ENCODE data around the gene TRAT1. TPM values are rescaled to one million over a fixed set of nuclear protein-coding genes. Genes with fewer than 3 reads are reported as not detected.

Gene TRAT1
- total RNA-seq, 1 experiment from 2014 or later: 0.11 TPM

DNA sequence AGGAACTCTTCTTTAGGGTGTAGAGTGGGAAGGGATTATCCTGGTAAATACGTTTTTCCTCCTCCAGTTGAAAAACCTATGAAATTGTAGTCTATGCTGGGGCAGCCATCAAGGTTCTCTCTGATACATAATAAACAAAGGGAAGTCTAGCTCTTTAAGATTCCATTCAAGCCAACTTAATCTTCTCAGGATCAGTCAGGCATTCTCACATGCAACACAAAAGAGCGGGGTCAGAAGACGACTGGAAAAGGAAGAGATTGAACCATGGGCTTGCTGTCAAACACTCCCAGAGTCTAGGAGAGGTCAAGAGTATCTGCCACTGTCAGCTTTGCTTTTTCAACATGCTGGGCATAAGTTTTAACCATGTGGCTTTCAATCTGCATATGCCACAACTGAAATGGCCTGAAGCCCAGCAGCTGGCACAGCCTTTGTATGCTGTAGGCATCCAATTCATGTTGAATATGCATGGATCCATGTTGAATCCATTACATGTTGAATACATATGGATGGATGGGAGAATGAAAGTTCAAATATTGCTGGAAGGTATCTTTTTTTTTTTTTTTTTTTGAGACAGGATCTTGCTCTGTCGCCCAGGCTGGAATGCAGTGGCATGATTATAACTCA lies 8.5 kb downstream of the TRAT1 start:
- Mint-ChIP-seq H3K27ac (no peak overlapping the region), H3K4me1 (no peaks in the 10 kb centered on the region), H3K27me3 (ENCODE audit: low read depth) (no peaks in the 10 kb centered on the region), H3K9me3 (no peaks in the 10 kb centered on the region), H3K4me3 (no peak overlapping the region), H3K36me3 (no peaks in the 10 kb centered on the region)
- no peak for ATAC-seq
- ChIA-PET POLR2A (no interaction called here), CTCF (no interaction called here)
- TF ChIP-seq ATF1 (CRISPR knock-in tag; IDR thresholded peaks at IDR 0.05): no peak
- TF ChIP-seq, protein P1, sequence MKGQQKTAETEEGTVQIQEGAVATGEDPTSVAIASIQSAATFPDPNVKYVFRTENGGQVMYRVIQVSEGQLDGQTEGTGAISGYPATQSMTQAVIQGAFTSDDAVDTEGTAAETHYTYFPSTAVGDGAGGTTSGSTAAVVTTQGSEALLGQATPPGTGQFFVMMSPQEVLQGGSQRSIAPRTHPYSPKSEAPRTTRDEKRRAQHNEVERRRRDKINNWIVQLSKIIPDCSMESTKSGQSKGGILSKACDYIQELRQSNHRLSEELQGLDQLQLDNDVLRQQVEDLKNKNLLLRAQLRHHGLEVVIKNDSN (CRISPR knock-in tag; IDR thresholded peaks at IDR 0.05): no peak
- TF ChIP-seq FOXP1 (CRISPR knock-in tag; IDR thresholded peaks at IDR 0.05; ENCODE audit: borderline replicate concordance): no peak
- TF ChIP-seq MXD4 (CRISPR knock-in tag; IDR thresholded peaks at IDR 0.05; ENCODE audit: borderline replicate concordance): no peak
- TF ChIP-seq FOXJ3 (CRISPR knock-in tag; IDR thresholded peaks at IDR 0.05; ENCODE audit: borderline replicate concordance): no peak
- TF ChIP-seq OVOL2 (CRISPR knock-in tag; IDR thresholded peaks at IDR 0.05; ENCODE audit: borderline replicate concordance): no peak
- TF ChIP-seq JUN (CRISPR knock-in tag; IDR thresholded peaks at IDR 0.05): no peak
- no peak for TF ChIP-seq HMGA2 (CRISPR knock-in tag; IDR thresholded peaks at IDR 0.05)
- TF ChIP-seq, protein P2, sequence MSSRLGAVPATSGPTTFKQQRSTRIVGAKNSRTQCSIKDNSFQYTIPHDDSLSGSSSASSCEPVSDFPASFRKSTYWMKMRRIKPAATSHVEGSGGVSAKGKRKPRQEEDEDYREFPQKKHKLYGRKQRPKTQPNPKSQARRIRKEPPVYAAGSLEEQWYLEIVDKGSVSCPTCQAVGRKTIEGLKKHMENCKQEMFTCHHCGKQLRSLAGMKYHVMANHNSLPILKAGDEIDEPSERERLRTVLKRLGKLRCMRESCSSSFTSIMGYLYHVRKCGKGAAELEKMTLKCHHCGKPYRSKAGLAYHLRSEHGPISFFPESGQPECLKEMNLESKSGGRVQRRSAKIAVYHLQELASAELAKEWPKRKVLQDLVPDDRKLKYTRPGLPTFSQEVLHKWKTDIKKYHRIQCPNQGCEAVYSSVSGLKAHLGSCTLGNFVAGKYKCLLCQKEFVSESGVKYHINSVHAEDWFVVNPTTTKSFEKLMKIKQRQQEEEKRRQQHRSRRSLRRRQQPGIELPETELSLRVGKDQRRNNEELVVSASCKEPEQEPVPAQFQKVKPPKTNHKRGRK (CRISPR knock-in tag; IDR thresholded peaks at IDR 0.05; ENCODE audit: borderline replicate concordance): no peak
- TF ChIP-seq NFE2L1 (CRISPR knock-in tag; IDR thresholded peaks at IDR 0.05): no peak
- TF ChIP-seq NR2C2 (CRISPR knock-in tag; IDR thresholded peaks at IDR 0.05): no peak
- no peak for TF ChIP-seq ZNF416 (CRISPR knock-in tag; IDR thresholded peaks at IDR 0.05)
- TF ChIP-seq SP1 (CRISPR knock-in tag; conservative IDR thresholded peaks at IDR 0.05): no peak
- TF ChIP-seq, protein P3, sequence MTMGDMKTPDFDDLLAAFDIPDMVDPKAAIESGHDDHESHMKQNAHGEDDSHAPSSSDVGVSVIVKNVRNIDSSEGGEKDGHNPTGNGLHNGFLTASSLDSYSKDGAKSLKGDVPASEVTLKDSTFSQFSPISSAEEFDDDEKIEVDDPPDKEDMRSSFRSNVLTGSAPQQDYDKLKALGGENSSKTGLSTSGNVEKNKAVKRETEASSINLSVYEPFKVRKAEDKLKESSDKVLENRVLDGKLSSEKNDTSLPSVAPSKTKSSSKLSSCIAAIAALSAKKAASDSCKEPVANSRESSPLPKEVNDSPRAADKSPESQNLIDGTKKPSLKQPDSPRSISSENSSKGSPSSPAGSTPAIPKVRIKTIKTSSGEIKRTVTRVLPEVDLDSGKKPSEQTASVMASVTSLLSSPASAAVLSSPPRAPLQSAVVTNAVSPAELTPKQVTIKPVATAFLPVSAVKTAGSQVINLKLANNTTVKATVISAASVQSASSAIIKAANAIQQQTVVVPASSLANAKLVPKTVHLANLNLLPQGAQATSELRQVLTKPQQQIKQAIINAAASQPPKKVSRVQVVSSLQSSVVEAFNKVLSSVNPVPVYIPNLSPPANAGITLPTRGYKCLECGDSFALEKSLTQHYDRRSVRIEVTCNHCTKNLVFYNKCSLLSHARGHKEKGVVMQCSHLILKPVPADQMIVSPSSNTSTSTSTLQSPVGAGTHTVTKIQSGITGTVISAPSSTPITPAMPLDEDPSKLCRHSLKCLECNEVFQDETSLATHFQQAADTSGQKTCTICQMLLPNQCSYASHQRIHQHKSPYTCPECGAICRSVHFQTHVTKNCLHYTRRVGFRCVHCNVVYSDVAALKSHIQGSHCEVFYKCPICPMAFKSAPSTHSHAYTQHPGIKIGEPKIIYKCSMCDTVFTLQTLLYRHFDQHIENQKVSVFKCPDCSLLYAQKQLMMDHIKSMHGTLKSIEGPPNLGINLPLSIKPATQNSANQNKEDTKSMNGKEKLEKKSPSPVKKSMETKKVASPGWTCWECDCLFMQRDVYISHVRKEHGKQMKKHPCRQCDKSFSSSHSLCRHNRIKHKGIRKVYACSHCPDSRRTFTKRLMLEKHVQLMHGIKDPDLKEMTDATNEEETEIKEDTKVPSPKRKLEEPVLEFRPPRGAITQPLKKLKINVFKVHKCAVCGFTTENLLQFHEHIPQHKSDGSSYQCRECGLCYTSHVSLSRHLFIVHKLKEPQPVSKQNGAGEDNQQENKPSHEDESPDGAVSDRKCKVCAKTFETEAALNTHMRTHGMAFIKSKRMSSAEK (CRISPR knock-in tag; IDR thresholded peaks at IDR 0.05; ENCODE audit: borderline replicate concordance): no peak
- no peak for DNase-seq (ENCODE audit: low spot score)

DNA sequence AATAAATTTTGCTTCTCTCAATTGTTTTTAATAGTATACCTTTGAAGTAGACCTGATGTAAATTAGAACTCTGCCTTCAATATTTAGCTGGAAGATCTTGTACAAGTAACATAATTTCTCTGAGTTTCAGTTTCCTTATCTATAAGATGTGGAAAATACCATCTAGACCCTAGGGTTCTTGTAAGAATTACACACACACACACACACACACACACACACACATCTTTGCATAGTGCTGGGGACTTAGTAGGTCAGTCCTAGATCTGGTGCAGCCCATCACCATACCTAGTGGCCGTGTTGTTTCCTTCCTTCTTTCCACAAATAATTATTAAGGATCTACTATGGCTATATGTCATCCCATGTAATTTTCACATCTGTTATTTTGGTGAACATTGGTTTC lies 11.0 kb downstream of the TRAT1 start:
- H3K27me3 Mint-ChIP-seq (ENCODE audit: low read depth): no peaks in the 10 kb centered on the region
- H3K36me3 Mint-ChIP-seq: no peaks in the 10 kb centered on the region
- TF ChIP-seq, protein P4, sequence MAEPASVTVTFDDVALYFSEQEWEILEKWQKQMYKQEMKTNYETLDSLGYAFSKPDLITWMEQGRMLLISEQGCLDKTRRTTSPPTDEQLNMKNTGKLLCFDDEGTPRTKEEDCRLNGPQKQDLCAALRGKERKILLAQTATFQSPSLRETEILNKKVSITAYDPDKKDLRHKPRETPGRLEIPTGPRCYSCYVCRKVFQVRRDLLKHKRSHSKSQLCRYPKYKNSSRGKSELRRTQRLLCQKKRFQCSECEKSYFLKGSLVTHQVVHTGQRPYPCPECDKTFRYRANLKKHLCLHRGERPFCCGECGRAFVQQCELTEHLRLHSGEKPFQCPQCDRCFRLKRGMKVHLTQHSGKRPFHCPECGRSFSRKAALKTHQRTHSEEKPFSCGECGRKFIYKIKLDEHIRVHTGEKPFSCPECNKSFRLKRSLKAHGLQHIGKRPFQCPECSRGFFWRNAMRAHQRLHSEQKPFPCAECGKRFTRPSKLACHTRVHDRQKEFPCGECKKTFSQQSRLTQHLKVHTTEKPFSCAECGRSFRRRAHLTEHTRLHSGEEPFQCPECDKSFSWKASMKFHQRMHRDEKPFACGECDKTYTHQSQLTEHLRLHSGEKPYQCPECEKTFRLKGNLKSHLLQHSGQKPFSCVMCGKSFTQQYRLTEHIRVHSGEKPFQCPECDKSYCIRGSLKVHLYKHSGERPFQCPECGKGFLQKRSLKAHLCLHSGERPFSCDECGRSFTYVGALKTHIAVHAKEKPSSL (CRISPR knock-in tag; conservative IDR thresholded peaks at IDR 0.05): no peak
- TF ChIP-seq HMGA2 (CRISPR knock-in tag; IDR thresholded peaks at IDR 0.05) (no peak), CBFB (CRISPR knock-in tag; IDR thresholded peaks at IDR 0.05; ENCODE audit: low read depth) (no peak)
- no peak overlapping the region for H3K4me3 Mint-ChIP-seq
- ChIA-PET POLR2A (no interaction called here), CTCF (interaction anchor here (0.6 kb wide), 2 partner anchors 374 to 621 kb away, joined by 3 to 4 read pairs; no protein-coding TSS in a partner anchor)
- no peak overlapping the region for H3K27ac Mint-ChIP-seq
- H3K9me3 Mint-ChIP-seq: no peaks in the 10 kb centered on the region
- no peaks in the 10 kb centered on the region for H3K4me1 Mint-ChIP-seq
- ATAC-seq (no peak), DNase-seq (ENCODE audit: low spot score) (no peak)
